Suppressor macrophage (primary cell): ENCODE results near the gene GPLD1.

Experiments
- DNase-seq, 4 experiments: peaks; one replicate each; pipeline ENCODE4 v3.0.0-alpha.2; 2020 to 2022

GPLD1 gene

DNA sequence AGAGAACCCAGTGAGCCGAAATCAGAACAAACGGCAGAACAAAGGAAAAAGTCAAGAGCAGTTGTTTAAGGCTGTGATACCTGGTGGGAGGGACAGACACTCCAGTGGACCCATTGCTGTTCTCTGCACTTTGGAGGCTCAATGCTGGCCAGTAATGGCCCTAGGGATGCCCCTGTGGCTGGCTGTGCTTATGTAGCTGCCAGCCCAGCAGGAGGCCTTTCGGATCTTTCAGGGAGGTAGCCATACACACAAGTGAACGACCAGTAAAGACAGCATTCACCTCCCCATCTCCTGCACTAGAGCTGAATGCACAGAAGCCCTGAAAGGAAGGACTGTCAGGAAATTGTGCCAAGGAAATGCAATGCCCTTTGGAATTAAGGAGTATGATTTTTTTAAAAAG, 34.3 kb downstream of the GPLD1 start:
- no peak for DNase-seq

DNA sequence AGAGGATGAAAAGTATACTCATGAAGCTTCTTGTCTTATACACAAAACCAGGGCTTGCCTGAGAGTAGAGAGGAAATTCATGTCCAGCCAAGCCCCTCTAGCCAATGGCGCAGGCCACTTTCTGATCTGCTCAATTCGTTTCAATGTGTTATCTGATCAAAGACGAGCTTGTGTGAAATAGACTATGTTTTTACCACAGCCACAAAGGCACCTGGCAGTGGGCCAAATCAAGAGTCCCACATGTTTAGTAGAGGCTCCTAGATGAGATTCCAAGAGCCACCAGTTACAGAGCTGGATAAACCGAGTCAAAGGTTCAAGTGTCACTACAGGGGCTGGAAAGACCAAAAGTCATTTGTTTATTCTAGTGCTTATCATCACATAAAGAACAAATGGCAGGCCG, 34.9 kb downstream of the GPLD1 start:
- no peak for DNase-seq

GRCh38 chr6:24453921-24454320, 35.5 kb downstream of the GPLD1 start:
- no peak for DNase-seq

- no peak for DNase-seq
These were observed 37.6 kb downstream of the GPLD1 start for GRCh38 chr6:24451581-24452388.

DNA sequence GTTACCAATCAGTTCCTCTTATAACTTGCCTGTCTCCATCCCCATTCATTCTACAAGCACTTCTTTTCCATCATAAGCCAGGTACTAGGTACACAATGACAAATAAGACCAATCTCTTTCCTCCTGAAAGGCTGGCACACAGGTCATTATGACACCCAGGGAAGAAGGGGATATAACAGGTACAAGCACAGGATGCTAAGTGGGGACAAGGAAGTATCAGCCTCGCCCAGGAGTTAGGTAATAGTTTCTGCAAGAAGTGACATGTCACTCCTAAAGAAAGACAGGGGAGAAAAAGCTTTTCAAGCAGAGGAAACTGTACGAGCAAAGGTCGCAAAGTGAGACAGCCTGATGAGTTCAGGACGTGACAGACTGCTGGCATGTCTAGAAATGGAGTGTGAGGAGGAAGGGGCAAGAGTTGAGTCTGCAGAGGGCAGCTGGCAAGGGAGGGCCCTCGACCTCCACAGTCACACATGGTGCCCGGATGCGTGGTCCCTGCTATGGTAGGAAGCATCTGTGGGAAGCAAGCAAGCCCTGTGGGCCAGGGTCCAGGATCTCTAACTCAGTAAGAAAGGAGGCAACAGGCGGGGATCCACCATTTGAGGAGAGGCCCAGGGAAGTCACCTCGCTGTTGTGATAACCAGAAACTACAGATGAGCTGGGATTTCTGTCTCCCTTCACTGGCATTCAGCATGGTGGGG, 40.4 kb downstream of the GPLD1 start:
- no peak for DNase-seq

GRCh38 chr6:24448396-24448795, 41.0 kb downstream of the GPLD1 start:
- no peak for DNase-seq

- DNase-seq: no peak
These were observed 42.7 kb downstream of the GPLD1 start for GRCh38 chr6:24446670-24447069.

GRCh38 chr6:24445704-24446103, 43.7 kb downstream of the GPLD1 start:
- DNase-seq: no peak

GRCh38 chr6:24444588-24444987, 44.8 kb downstream of the GPLD1 start:
- no peak for DNase-seq

GRCh38 chr6:24441599-24441904, 47.8 kb downstream of the GPLD1 start:
- no peak for DNase-seq

GRCh38 chr6:24440897-24441598, 48.3 kb downstream of the GPLD1 start:
- DNase-seq: no peak

DNA sequence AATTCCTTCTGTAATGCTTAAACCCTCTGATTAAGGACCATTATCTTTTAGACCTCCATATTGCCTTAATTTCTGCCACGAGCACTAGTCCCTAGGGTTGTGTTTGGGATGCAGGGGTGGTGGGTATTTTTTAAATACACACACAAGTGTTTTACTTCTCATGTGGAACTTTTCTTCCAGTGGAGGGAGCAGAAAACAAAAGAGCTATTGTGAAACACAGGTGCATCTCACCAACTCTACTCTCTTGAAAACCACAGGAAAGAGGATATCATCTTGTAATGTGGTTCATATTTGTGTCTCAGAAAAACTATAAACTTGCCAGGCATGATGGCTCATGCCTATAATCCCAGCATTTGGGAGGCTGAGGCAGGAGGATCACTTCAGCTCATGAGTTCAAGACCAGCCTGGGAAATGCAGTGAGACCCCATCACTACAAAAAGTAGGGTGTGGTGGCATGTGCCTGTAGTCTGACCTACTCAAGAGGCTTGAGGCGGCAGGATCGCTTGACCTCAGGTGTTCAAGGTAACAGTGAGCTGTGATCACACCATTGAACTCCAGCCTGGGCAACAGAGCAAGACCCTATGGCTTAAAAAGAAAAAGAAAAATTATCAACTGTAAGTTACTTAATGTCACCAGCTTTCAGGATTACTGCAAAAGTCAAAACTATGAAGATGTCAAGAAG, 49.4 kb downstream of the GPLD1 start:
- no peak for DNase-seq

- DNase-seq: no peak
These were observed 52.4 kb downstream of the GPLD1 start for GRCh38 chr6:24436979-24437378.

- DNase-seq: no peak
These were observed 56.8 kb downstream of the GPLD1 start for GRCh38 chr6:24432611-24433010.

DNA sequence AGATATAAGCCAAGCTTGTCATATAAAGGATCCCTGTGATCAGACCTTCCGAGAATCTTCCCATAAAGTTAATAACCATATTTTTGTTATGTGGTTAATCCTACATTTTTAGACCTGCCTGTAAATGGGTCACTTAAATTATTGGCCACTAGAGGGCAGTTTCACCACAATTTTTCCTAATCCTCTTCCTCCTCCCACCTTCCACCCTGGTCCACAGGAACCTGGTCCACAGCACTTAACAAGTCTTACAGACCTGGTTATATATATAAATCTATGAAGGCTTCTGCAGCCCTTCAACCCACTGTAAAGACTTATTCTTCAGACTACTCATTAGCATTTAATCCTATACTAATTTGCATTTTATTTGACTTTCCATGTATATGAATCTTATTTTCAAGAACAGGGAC, 58.3 kb downstream of the GPLD1 start:
- peak; percentile 60 to 72 (median 62) for DNase-seq

GRCh38 chr6:24430086-24430485, 59.3 kb downstream of the GPLD1 start:
- DNase-seq: no peak

- peak in 3 of 4 experiments; percentile 35 to 51 (median 41) for DNase-seq
These were observed 60.2 kb downstream of the GPLD1 start for GRCh38 chr6:24429146-24429545.

GRCh38 chr6:24428615-24429014, 60.8 kb downstream of the GPLD1 start:
- DNase-seq: peak in 2 of 4 experiments; percentile 14 to 36

DNA sequence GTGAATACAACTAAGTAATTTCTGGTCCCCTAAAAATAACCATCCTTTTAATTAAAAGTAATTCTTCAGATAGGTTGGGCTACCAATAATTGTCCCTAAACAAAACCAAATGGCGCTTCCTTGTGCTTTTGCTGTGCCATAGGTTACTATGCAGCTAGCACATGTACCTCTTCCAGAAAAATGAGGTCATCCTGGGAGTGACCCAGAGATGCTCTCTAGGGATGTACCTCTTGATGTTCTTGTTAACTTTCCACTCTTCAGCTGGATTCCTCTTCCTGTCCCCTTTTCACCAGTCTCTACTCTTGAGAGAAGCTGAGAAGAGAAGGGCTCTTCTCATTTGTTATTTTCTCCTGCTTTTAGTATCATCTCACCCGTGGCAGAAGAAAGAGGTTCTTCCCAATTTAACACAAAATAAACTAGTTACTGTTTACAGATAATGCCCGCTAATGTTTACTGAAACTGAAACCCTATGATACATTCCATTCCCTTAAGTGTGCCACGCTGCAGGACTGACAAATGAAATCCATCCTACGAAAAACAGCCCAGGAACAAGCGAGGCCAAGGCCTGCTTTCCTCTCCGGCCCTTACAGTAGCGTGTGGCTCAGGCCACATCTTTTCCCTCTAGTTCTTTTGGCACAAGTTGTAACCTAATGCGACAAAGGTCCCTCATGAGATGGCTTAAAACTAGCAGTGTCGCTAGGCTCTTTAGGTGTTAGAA, 62.5 kb downstream of the GPLD1 start:
- no peak for DNase-seq

GRCh38 chr6:24425091-24425490, 64.3 kb downstream of the GPLD1 start:
- peak in 1 of 4 experiments; percentile 15 for DNase-seq

DNA sequence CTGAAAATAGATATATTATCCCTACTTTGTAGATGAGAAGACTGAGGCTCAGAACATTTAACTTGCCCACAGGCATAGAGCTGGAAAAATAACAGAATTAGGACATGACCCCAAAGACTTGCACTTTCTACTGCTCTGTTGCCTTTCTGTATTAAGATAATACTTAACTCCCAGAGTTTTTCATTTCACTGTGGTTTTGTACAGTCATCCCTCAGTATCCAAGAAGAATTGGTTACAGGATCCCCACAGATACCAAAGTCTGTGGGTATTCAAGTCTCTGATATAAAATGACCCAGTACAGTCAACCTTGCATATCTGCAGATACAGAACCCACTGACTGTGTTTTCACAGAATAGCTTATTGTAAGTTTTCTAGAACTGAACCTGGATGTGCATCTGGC, 69.9 kb downstream of the GPLD1 start:
- DNase-seq: no peak

DNA sequence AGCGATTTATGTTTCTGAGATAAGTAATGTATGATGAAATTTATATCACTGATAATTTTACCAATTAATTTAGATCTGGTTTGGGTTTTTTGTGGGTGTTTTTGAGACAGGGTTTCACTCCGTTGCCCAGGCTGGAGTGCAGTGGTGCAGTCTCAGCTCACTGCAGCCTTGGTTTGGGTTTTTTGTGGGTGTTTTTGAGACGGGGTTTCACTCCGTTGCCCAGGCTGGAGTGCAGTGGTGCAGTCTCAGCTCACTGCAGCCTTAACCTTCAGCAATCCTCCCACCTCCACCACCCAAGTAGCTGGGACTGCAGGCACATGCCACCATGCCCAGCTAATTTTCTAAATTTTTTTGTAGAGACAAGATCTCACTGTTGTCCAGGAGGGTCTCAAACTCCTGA, 73.6 kb downstream of the GPLD1 start:
- no peak for DNase-seq
